Tibial nerve (tissue), 4 donors: ENCODE results near the gene LAMB4.

Experiments
- CTCF ChIP-seq, 5 experiments: fragments of 200-600 bp in 3 of 5; fragments of 450-650 bp in 2 of 5; sonication (generic) in 3 of 5; IDR thresholded peaks; one replicate each; pipeline ENCODE4 v1.5.1; 2016 to 2019; ENCODE audit warnings: antibody characterized with exemption in 5 of 5, mild to moderate bottlenecking in 3 of 5, moderate library complexity in 2 of 5
- EP300 ChIP-seq, 2 donors: sonication (generic); formaldehyde crosslinking; IDR thresholded peaks; one replicate each; pipeline ENCODE4 v1.6.1; 2017; ENCODE audit warnings: antibody characterized with exemption in 2 of 2, mild to moderate bottlenecking in 1 of 2

- TF ChIP-seq CTCF (IDR thresholded peaks at IDR 0.05) = no peak
- no peak for TF ChIP-seq EP300 (IDR thresholded peaks at IDR 0.05)
These were observed 57.4 kb downstream of the LAMB4 start for GRCh38 chr7:108072739-108073138.
